Activated naive CD4-positive, alpha-beta T cell treated with anti-CD3 and anti-CD28 coated beads, Interleukin-2, amount 50 U/mL, for 72 hours (primary cell): Measurements from ENCODE around the gene ILF3. TPM values are rescaled to one million over a fixed set of nuclear protein-coding genes. Genes with fewer than 3 reads are reported as not detected.

Experiments
- ATAC-seq, 2 donors: fragments of 150-1000 bp; cut with Tn5 transposase; 2 replicates each; pipeline ENCODE4 v1.10.0; 2021; ENCODE audit warnings: mild to moderate bottlenecking in 2 of 2, moderate library complexity in 2 of 2
- DNase-seq, 2 donors: peaks; one replicate each; pipeline ENCODE4 v3.0.0; 2021 to 2022; ENCODE audit warnings: low spot score in 2 of 2
- H3K27ac Mint-ChIP-seq, 2 donors: one replicate each; pipeline ENCODE4 v1.8.0; 2022; ENCODE audit warnings: mild to moderate bottlenecking in 2 of 2, mixed read lengths in 2 of 2
- H3K36me3 Mint-ChIP-seq, 2 donors: one replicate each; pipeline ENCODE4 v1.8.0; 2022; ENCODE audit warnings: mixed read lengths in 2 of 2
- H3K9me3 Mint-ChIP-seq, 2 donors: one replicate each; pipeline ENCODE4 v1.8.0; 2022; ENCODE audit warnings: mixed read lengths in 2 of 2
- total RNA-seq, 2 donors: library from RNA; stranded (reverse); gene quantifications; one replicate each; pipeline ENCODE4 v1.2.3, GENCODE V29; 2022

The ILF3 gene
- total RNA-seq = 100 to 1,000 TPM; 372 to 377 TPM

- DNase-seq (peak; percentile 98 to 100), ATAC-seq (peak; percentile 83 to 85)
- Mint-ChIP-seq H3K27ac (peak within 1 kb of the TSS; percentile 99 to 100), H3K36me3 (peaks cover 25 to 35% of the 10 kb centered on the region in 2 donors), H3K9me3 (no peaks in the 10 kb centered on the region)
These were observed at the start of gene ILF3 for GRCh38 chr19:10653732-10654609. Gene ILF3 (plus strand): TSS chr19:10654346. CDS start chr19:10670606, 16,260 bp downstream.

GRCh38 chr19:10604460-10604980 is 49.6 kb upstream of the ILF3 start:
- Mint-ChIP-seq H3K9me3 (no peaks in the 10 kb centered on the region), H3K36me3 (peaks cover 21% of the 10 kb centered on the region in 2 donors), H3K27ac (peak overlapping the region; percentile 99 to 100)
- ATAC-seq = no peak
- DNase-seq = peak in 1 of 2 donors; percentile 24

- no peak for ATAC-seq
- H3K36me3 Mint-ChIP-seq = peaks cover 0 to 5% of the 10 kb centered on the region in 2 donors
These were observed 42.2 kb upstream of the ILF3 start for GRCh38 chr19:10611907-10612306.

GRCh38 chr19:10612499-10613119 is 41.5 kb upstream of the ILF3 start:
- ATAC-seq (no peak), DNase-seq (no peak)
- H3K27ac Mint-ChIP-seq = peak overlapping the region in 1 of 2 donors; percentile 38
- H3K36me3 Mint-ChIP-seq = peaks cover 0 to 5% of the 10 kb centered on the region in 2 donors
- no peaks in the 10 kb centered on the region for H3K9me3 Mint-ChIP-seq

More at GRCh38 chr19:10611907-10612306, 42.2 kb upstream of the ILF3 start:
- DNase-seq = no peak
- Mint-ChIP-seq H3K27ac (peak overlapping the region in 1 of 2 donors; percentile 14), H3K9me3 (no peaks in the 10 kb centered on the region)

- DNase-seq = no peak
- Mint-ChIP-seq H3K27ac (peak overlapping the region; percentile 67 to 95), H3K9me3 (no peaks in the 10 kb centered on the region), H3K36me3 (peaks cover 0 to 5% of the 10 kb centered on the region in 2 donors)
- ATAC-seq = no peak
These were observed 38.6 kb upstream of the ILF3 start for GRCh38 chr19:10615429-10616023.

- H3K9me3 Mint-ChIP-seq = no peaks in the 10 kb centered on the region
- ATAC-seq = no peak
- H3K27ac Mint-ChIP-seq = peak overlapping the region; percentile 25 to 65
- peaks cover 0 to 5% of the 10 kb centered on the region in 2 donors for H3K36me3 Mint-ChIP-seq
- no peak for DNase-seq
These were observed 36.6 kb upstream of the ILF3 start for GRCh38 chr19:10617409-10618121.

GRCh38 chr19:10618846-10619245 is 35.3 kb upstream of the ILF3 start:
- Mint-ChIP-seq H3K36me3 (no peaks in the 10 kb centered on the region), H3K9me3 (no peaks in the 10 kb centered on the region), H3K27ac (no peak overlapping the region)
- no peak for DNase-seq
- ATAC-seq = no peak

- no peak for ATAC-seq
- H3K27ac Mint-ChIP-seq = peak overlapping the region; percentile 76 to 77
- no peaks in the 10 kb centered on the region for H3K36me3 Mint-ChIP-seq
- DNase-seq = no peak
- no peaks in the 10 kb centered on the region for H3K9me3 Mint-ChIP-seq
These were observed 33.4 kb upstream of the ILF3 start for GRCh38 chr19:10620786-10621185.

- Mint-ChIP-seq H3K27ac (peak overlapping the region; percentile 75 to 87), H3K36me3 (no peaks in the 10 kb centered on the region), H3K9me3 (no peaks in the 10 kb centered on the region)
- DNase-seq = no peak
- ATAC-seq = no peak
These were observed 32.2 kb upstream of the ILF3 start for GRCh38 chr19:10621966-10622365.

- peak overlapping the region; percentile 60 to 63 for H3K27ac Mint-ChIP-seq
- no peaks in the 10 kb centered on the region for H3K36me3 Mint-ChIP-seq
- DNase-seq = no peak
- no peaks in the 10 kb centered on the region for H3K9me3 Mint-ChIP-seq
- peak in 1 of 2 donors; percentile 52 for ATAC-seq
These were observed 29.6 kb upstream of the ILF3 start for GRCh38 chr19:10624585-10624984.

- ATAC-seq (no peak), DNase-seq (no peak)
- Mint-ChIP-seq H3K36me3 (no peaks in the 10 kb centered on the region), H3K9me3 (no peaks in the 10 kb centered on the region), H3K27ac (peak within 1 kb of the TSS; percentile 60 to 68)
These were observed 29.0 kb upstream of the ILF3 start, which contains the start of gene SLC44A2 for GRCh38 chr19:10625003-10625761. Gene SLC44A2 (plus strand): TSS chr19:10625553. CDS start chr19:10625634, 81 bp downstream.

- peak overlapping the region in 1 of 2 donors; percentile 68 for H3K27ac Mint-ChIP-seq
- no peaks in the 10 kb centered on the region for H3K9me3 Mint-ChIP-seq
These were observed 28.4 kb upstream of the ILF3 start for GRCh38 chr19:10625762-10626138.

GRCh38 chr19:10631874-10632273 is 22.3 kb upstream of the ILF3 start:
- H3K9me3 Mint-ChIP-seq = no peaks in the 10 kb centered on the region
- H3K27ac Mint-ChIP-seq = peak overlapping the region in 1 of 2 donors; percentile 36
- no peak for ATAC-seq
- H3K36me3 Mint-ChIP-seq = peaks cover 6 to 18% of the 10 kb centered on the region in 2 donors
- DNase-seq = no peak

More at GRCh38 chr19:10625762-10626138, 28.4 kb upstream of the ILF3 start:
- no peaks in the 10 kb centered on the region for H3K36me3 Mint-ChIP-seq
- no peak for DNase-seq
- ATAC-seq = no peak

- no peak overlapping the region for H3K27ac Mint-ChIP-seq
- H3K36me3 Mint-ChIP-seq = peaks cover 6 to 19% of the 10 kb centered on the region in 2 donors
- DNase-seq (no peak), ATAC-seq (no peak)
- H3K9me3 Mint-ChIP-seq = no peaks in the 10 kb centered on the region
These were observed 19.7 kb upstream of the ILF3 start for GRCh38 chr19:10634430-10634829.

- H3K27ac Mint-ChIP-seq = peak overlapping the region in 1 of 2 donors; percentile 84
- no peak for DNase-seq
- peaks cover 6 to 19% of the 10 kb centered on the region in 2 donors for H3K36me3 Mint-ChIP-seq
- no peaks in the 10 kb centered on the region for H3K9me3 Mint-ChIP-seq
- no peak for ATAC-seq
These were observed 19.2 kb upstream of the ILF3 start for GRCh38 chr19:10634963-10635362.
